Measurements from ENCODE around the gene GBE1.
"Not testable (repeated sequence)": the region's sequence is repeated elsewhere in the genome, so short reads cannot be mapped to it uniquely, and the experiment has no call there.

Gene GBE1

GRCh38 chr3:81516042-81516441, 245.4 kb downstream of the GBE1 start:
- DNase-seq = no peak

- no peak for DNase-seq
Observed at GRCh38 chr3:81513591-81513990, 247.9 kb downstream of the GBE1 start.

- no peak for DNase-seq
Observed at GRCh38 chr3:81503026-81503425, 258.4 kb downstream of the GBE1 start.

GRCh38 chr3:81502236-81502635, 259.2 kb downstream of the GBE1 start:
- DNase-seq = no peak

GRCh38 chr3:81500039-81500438, 261.4 kb downstream of the GBE1 start:
- DNase-seq = no peak

GRCh38 chr3:81497572-81498251, 263.7 kb downstream of the GBE1 start:
- DNase-seq = no peak

GRCh38 chr3:81496407-81497104, 264.9 kb downstream of the GBE1 start:
- DNase-seq = no peak

- DNase-seq = not testable (repeated sequence)
Observed at GRCh38 chr3:81492471-81492870, 269.0 kb downstream of the GBE1 start.

GRCh38 chr3:81492040-81492439, 269.4 kb downstream of the GBE1 start:
- no peak for DNase-seq

- peak; percentile 73 for DNase-seq
Observed at GRCh38 chr3:81490541-81491288, 270.7 kb downstream of the GBE1 start.

- DNase-seq = no peak
Observed at GRCh38 chr3:81485444-81485865, 276.0 kb downstream of the GBE1 start.

- no peak for DNase-seq
Observed at GRCh38 chr3:81484520-81484919, 276.9 kb downstream of the GBE1 start.

GRCh38 chr3:81483046-81483445, 278.4 kb downstream of the GBE1 start:
- DNase-seq = no peak

GRCh38 chr3:81477740-81478139, 283.7 kb downstream of the GBE1 start:
- no peak for DNase-seq

- no peak for DNase-seq
Observed at GRCh38 chr3:81476692-81477091, 284.8 kb downstream of the GBE1 start.

- DNase-seq = no peak
Observed at GRCh38 chr3:81472600-81473362, 288.7 kb downstream of the GBE1 start.

- DNase-seq = no peak
Observed at GRCh38 chr3:81470524-81471278, 290.7 kb downstream of the GBE1 start.

GRCh38 chr3:81468391-81468790, 293.1 kb downstream of the GBE1 start:
- DNase-seq = no peak

GRCh38 chr3:81466201-81466560, 295.3 kb downstream of the GBE1 start:
- DNase-seq = no peak

GRCh38 chr3:81465510-81466200, 295.8 kb downstream of the GBE1 start:
- DNase-seq = no peak

GRCh38 chr3:81463781-81464180, 297.7 kb downstream of the GBE1 start:
- DNase-seq = no peak

GRCh38 chr3:81462921-81463320, 298.5 kb downstream of the GBE1 start:
- no peak for DNase-seq

All from stimulated activated CD4-positive, alpha-beta T cell treated with anti-CD3 and anti-CD28 coated beads, Interleukin-1b, Interleukin-23, amount 100 ng/mL, for 48 hours (primary cell).